Natural killer cell (primary cell): ENCODE measurements around the gene ETV4. TPM values are rescaled to one million over a fixed set of nuclear protein-coding genes. Genes with fewer than 3 reads are reported as not detected.
A peak's percentile ranks its signal among the peaks of the same experiment; 100 is the strongest.

ENCODE experiments used
- ATAC-seq, 3 donors: fragments of 150-1000 bp in 2 of 3; fragments of 200-7000 bp in 1 of 3; cut with Tn5 transposase; 1 replicate in 1 of 3; 2 replicates in 2 of 3; pipeline ENCODE4 v1.10.0; 2021; ENCODE audit warnings: mild to moderate bottlenecking in 2 of 3, moderate library complexity in 2 of 3
- DNase-seq, 2 donors: peaks; one replicate each; pipeline versions ENCODE4 v3.0.0 to v3.0.0-alpha.2; 2013 to 2021; ENCODE audit warnings: mixed read lengths in 1 of 2
- H3K27ac ChIP-seq: one replicate; pipeline ENCODE4 v1.5.1; 2013; ENCODE audit warnings: mild to moderate bottlenecking, low read length
- H3K27me3 ChIP-seq: one replicate; pipeline ENCODE4 v1.6.1; 2013; ENCODE audit warnings: low read length; ENCODE audit not compliant: control insufficient read depth, insufficient read depth
- H3K36me3 ChIP-seq: one replicate; pipeline ENCODE4 v1.6.1; 2013; ENCODE audit warnings: low read length; ENCODE audit not compliant: control insufficient read depth, insufficient read depth
- H3K4me1 ChIP-seq: one replicate; pipeline ENCODE4 v1.6.1; 2013; ENCODE audit warnings: low read length; ENCODE audit not compliant: control insufficient read depth, insufficient read depth
- H3K4me3 ChIP-seq: one replicate; pipeline ENCODE4 v1.5.1; 2013; ENCODE audit warnings: low read length
- H3K9me3 ChIP-seq: one replicate; pipeline ENCODE4 v1.6.1; 2013; ENCODE audit warnings: low read length; ENCODE audit not compliant: control insufficient read depth, insufficient read depth
- H3K27ac Mint-ChIP-seq, 2 donors: one replicate each; pipeline ENCODE4 v1.8.0; 2022; ENCODE audit warnings: mild to moderate bottlenecking in 2 of 2, mixed read lengths in 2 of 2, moderate library complexity in 1 of 2
- H3K27me3 Mint-ChIP-seq, 2 donors: one replicate each; pipeline ENCODE4 v1.8.0; 2022; ENCODE audit warnings: low read depth in 2 of 2, mixed read lengths in 2 of 2
- H3K36me3 Mint-ChIP-seq: one replicate; pipeline ENCODE4 v1.8.0; 2022; ENCODE audit warnings: mixed read lengths
- H3K4me1 Mint-ChIP-seq, 2 donors: one replicate each; pipeline ENCODE4 v1.8.0; 2022; ENCODE audit warnings: mixed read lengths in 2 of 2
- H3K4me3 Mint-ChIP-seq: one replicate; pipeline ENCODE4 v1.8.0; 2022; ENCODE audit warnings: mild to moderate bottlenecking, moderate library complexity, mixed read lengths
- H3K9me3 Mint-ChIP-seq, 2 donors: one replicate each; pipeline ENCODE4 v1.8.0; 2022; ENCODE audit warnings: mixed read lengths in 2 of 2
- WGBS: methylation state at CpG from one replicate; pipeline ENCODE4 v1.1.7; 2013; ENCODE audit warnings: missing lambda C conversion rate; ENCODE audit not compliant: insufficient coverage; 5-methylcytosine and 5-hydroxymethylcytosine counted together
- intact Hi-C: fragments of 100-400 bp; cut with micrococcal nuclease; formaldehyde crosslinking; loops from one replicate; pipeline ENCODE4 v1.14.2; 2022
- total RNA-seq, 4 donors: library from RNA; stranded (reverse); fragments of 120-200 nt in 1 of 4; gene quantifications; one replicate each; pipeline versions ENCODE4 v1.2.3 to v1.2.4, GENCODE V29; 2013 to 2022
- TF ChIP-seq, protein P1 (sequence below): fragments of 200-600 bp; IDR thresholded peaks from one replicate; pipeline ENCODE4 v1.8.0; 2022; ENCODE audit warnings: antibody characterized with exemption

ETV4 gene
- not detected for total RNA-seq
- not detected for total RNA-seq (2013)

DNA sequence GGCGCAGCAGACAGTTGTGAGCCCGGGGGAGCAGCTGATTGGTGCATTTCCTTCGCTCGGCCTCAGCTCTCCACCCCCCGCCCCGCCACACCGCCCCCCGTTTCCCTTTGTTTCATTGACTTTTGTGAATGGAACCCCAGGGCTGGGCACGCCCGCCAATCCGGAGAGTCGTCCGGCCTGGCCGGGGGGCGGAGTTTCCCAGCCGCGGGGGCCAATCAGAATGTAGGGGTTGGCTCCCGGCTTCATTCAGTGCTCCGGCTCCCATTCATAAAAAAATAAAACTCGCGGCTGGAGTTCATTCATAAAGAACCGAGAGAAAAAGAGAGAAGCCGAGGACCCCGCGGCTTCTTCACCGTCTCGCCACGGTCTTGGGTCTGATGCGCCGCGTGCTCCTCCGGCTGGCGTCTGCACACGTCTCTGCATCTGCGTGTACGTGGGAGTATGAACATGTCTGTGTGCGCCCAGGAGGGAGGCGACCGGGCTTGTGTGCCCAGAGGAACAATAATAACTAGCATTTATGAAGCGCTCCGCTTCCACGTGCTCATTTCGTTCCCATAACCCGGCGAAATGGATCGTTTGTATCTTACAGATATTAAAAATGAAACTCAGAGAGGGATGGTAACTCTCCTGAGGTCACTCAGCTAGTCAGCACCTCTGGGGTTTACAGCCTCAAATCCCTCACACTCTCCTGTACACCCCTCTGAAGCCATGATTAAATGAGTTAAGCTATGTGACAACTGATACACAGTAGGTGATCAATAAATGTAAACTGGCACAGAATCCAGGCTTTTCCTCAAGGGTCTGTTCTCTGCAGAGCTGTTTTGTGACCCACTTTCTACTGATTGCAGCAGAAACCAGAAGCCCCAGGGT is at the start of gene ETV4:
ETV4 (minus strand) TSS at position 22 of the 870 bp plus-strand sequence. CDS start 723 bp downstream, outside the sequence.
- WGBS, result under 1% methylated on average over 46 of the region's 46 CpGs
- peak; percentile 83 to 89 for DNase-seq
- Histone ChIP-seq H3K4me3 (peak within 1 kb of the TSS; percentile 30), H3K9me3 (no peaks in the 10 kb centered on the region), H3K4me1 (peaks cover 24% of the 10 kb centered on the region), H3K27me3 (peaks cover 29% of the 10 kb centered on the region), H3K27ac (no peak within 1 kb of the TSS), H3K36me3 (no peaks in the 10 kb centered on the region)
- H3K36me3 Mint-ChIP-seq, result no peaks in the 10 kb centered on the region
- peak within 1 kb of the TSS; percentile 18 to 72 for H3K27ac Mint-ChIP-seq
- peak; percentile 91 to 95 (median 91) for ATAC-seq
- peaks cover 44 to 57% of the 10 kb centered on the region in 2 donors for H3K27me3 Mint-ChIP-seq
- intact Hi-C loops, result no loop called here
- H3K4me3 Mint-ChIP-seq, result peak within 1 kb of the TSS; percentile 93
- H3K9me3 Mint-ChIP-seq, result no peaks in the 10 kb centered on the region
- H3K4me1 Mint-ChIP-seq, result peaks cover 19 to 21% of the 10 kb centered on the region in 2 donors
- TF ChIP-seq, protein P1, sequence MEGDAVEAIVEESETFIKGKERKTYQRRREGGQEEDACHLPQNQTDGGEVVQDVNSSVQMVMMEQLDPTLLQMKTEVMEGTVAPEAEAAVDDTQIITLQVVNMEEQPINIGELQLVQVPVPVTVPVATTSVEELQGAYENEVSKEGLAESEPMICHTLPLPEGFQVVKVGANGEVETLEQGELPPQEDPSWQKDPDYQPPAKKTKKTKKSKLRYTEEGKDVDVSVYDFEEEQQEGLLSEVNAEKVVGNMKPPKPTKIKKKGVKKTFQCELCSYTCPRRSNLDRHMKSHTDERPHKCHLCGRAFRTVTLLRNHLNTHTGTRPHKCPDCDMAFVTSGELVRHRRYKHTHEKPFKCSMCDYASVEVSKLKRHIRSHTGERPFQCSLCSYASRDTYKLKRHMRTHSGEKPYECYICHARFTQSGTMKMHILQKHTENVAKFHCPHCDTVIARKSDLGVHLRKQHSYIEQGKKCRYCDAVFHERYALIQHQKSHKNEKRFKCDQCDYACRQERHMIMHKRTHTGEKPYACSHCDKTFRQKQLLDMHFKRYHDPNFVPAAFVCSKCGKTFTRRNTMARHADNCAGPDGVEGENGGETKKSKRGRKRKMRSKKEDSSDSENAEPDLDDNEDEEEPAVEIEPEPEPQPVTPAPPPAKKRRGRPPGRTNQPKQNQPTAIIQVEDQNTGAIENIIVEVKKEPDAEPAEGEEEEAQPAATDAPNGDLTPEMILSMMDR, result no peak

- Histone ChIP-seq H3K27ac (no peak overlapping the region), H3K27me3 (no peaks in the 10 kb centered on the region), H3K4me1 (no peaks in the 10 kb centered on the region), H3K4me3 (no peak overlapping the region), H3K36me3 (no peaks in the 10 kb centered on the region), H3K9me3 (no peaks in the 10 kb centered on the region)
- H3K4me3 Mint-ChIP-seq, result no peak overlapping the region
- 63% methylated on average over 4 of the region's 4 CpGs for WGBS
- H3K9me3 Mint-ChIP-seq, result no peaks in the 10 kb centered on the region
- peaks cover 0 to 9% of the 10 kb centered on the region in 2 donors for H3K27me3 Mint-ChIP-seq
- TF ChIP-seq, protein P1, result no peak
- H3K4me1 Mint-ChIP-seq, result no peaks in the 10 kb centered on the region
- intact Hi-C loops, result no loop called here
- no peaks in the 10 kb centered on the region for H3K36me3 Mint-ChIP-seq
- ATAC-seq (no peak), DNase-seq (no peak)
- no peak overlapping the region for H3K27ac Mint-ChIP-seq
These were observed 49.3 kb upstream of the ETV4 start for GRCh38 chr17:43595466-43595865.

DNA sequence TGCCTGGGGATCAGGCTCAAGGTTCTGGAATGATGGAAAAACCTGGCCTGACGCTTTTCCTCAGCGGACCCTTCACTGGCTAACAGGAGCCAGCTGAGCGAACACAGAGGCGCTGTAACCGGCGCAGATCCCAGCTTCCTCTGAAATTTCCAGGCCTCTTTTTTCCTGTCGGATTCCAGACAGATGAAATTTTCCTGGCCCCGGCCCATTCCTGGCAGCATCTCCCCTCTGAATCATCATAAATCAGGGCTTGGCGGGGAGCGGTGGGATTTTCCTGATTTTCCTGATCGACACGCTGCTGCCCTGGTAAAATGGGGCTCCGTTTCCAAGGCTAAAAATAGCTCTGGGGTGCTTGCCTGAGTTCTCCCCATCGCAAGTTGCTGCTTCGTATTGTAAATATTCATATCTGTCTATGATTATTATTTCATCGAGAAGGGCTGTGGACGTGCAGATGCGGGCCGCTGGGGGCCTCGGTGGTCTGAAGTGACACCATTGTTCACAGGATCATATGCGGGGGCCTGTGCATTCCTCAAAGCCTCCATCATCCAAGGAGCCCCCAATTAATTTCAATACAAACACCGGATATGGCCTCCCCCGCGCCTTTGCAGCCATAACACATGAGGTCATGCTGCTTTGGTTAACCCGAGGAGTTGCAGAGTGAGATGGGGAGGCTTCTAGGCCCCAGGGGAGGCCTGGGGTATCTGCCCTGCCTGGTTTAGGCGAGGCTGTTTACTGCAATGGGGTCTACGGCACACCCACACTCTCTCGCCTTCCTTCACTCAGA is 45.8 kb upstream of the ETV4 start:
- H3K27ac Mint-ChIP-seq, result no peak overlapping the region
- no peaks in the 10 kb centered on the region for H3K9me3 Mint-ChIP-seq
- peaks cover 0 to 9% of the 10 kb centered on the region in 2 donors for H3K27me3 Mint-ChIP-seq
- H3K36me3 Mint-ChIP-seq, result no peaks in the 10 kb centered on the region
- intact Hi-C loops, result no loop called here
- Histone ChIP-seq H3K36me3 (no peaks in the 10 kb centered on the region), H3K27ac (no peak overlapping the region), H3K27me3 (no peaks in the 10 kb centered on the region), H3K9me3 (no peaks in the 10 kb centered on the region), H3K4me1 (no peaks in the 10 kb centered on the region), H3K4me3 (no peak overlapping the region)
- H3K4me3 Mint-ChIP-seq, result no peak overlapping the region
- no peaks in the 10 kb centered on the region for H3K4me1 Mint-ChIP-seq
- 92% methylated on average over 28 of the region's 28 CpGs for WGBS
- no peak for ATAC-seq
- DNase-seq, result no peak
- TF ChIP-seq, protein P1, result no peak
